HG02759 (cell line): Measurements from ENCODE around the gene TMEM255B.
"Not testable (repeated sequence)": the region's sequence is repeated elsewhere in the genome, so short reads cannot be mapped to it uniquely, and the experiment has no call there.

ENCODE experiments used
- ATAC-seq: cut with Tn5 transposase; IDR thresholded peaks from one replicate; pipeline ENCODE4 v1.9.1; 2021; ENCODE audit warnings: mild to moderate bottlenecking, moderate library complexity; ENCODE audit not compliant: unreplicated experiment

TMEM255B gene

GRCh38 chr13:113748101-113748861 lies 10.7 kb upstream of the TMEM255B start:
- ATAC-seq: no peak

GRCh38 chr13:113748862-113749451 lies 10.1 kb upstream of the TMEM255B start:
- ATAC-seq: no peak

GRCh38 chr13:113749507-113749906 lies 9.5 kb upstream of the TMEM255B start:
- ATAC-seq: no peak

GRCh38 chr13:113749967-113750366 lies 9.1 kb upstream of the TMEM255B start:
- ATAC-seq: no peak

GRCh38 chr13:113750554-113751399 lies 8.2 kb upstream of the TMEM255B start:
- no peak for ATAC-seq

- no peak for ATAC-seq
These were observed 7.5 kb upstream of the TMEM255B start for GRCh38 chr13:113751491-113751890.

GRCh38 chr13:113752211-113752986 lies 6.6 kb upstream of the TMEM255B start:
- not testable (repeated sequence) for ATAC-seq

GRCh38 chr13:113753171-113753570 lies 5.9 kb upstream of the TMEM255B start:
- ATAC-seq: no peak

- ATAC-seq: no peak
These were observed 4.8 kb upstream of the TMEM255B start for GRCh38 chr13:113754242-113754641.

GRCh38 chr13:113754691-113755090 lies 4.3 kb upstream of the TMEM255B start:
- no peak for ATAC-seq

- no peak for ATAC-seq
These were observed 2.5 kb upstream of the TMEM255B start for GRCh38 chr13:113756441-113757097.

- no peak for ATAC-seq
These were observed 605 bp downstream of the TMEM255B start for GRCh38 chr13:113759525-113760137.

GRCh38 chr13:113761136-113761535 lies 2.1 kb downstream of the TMEM255B start:
- no peak for ATAC-seq

- no peak for ATAC-seq
These were observed 3.0 kb downstream of the TMEM255B start for GRCh38 chr13:113762075-113762474.

- ATAC-seq: no peak
These were observed 3.5 kb downstream of the TMEM255B start for GRCh38 chr13:113762538-113762937.

GRCh38 chr13:113763254-113763653 lies 4.2 kb downstream of the TMEM255B start:
- ATAC-seq: no peak

- no peak for ATAC-seq
These were observed 5.2 kb downstream of the TMEM255B start for GRCh38 chr13:113763961-113764792.

- no peak for ATAC-seq
These were observed 6.0 kb downstream of the TMEM255B start for GRCh38 chr13:113764793-113765563.
